Measurements from ENCODE around the gene MAN1C1.

GRCh38 chr1:25619101-25619890 lies 2.7 kb downstream of the MAN1C1 start:
- TF ChIP-seq CTCF (IDR thresholded peaks at IDR 0.05; ENCODE audit: low read depth, low read length) (peak; percentile 47), EZH2phosphoT487 (IDR thresholded peaks at IDR 0.05; ENCODE audit: low read depth) (no peak)

Measured in OCI-LY3 (cell line).